Left ventricle myocardium superior (tissue), 1 donor: ENCODE measurements around the gene CACNA2D4. TPM values are rescaled to one million over a fixed set of nuclear protein-coding genes. Genes with fewer than 3 reads are reported as not detected.

Source experiments
- ATAC-seq: fragments of 200-7000 bp; cut with Tn5 transposase; one replicate; pipeline ENCODE4 v1.9.1; 2020; ENCODE audit warnings: mild to moderate bottlenecking, moderate library complexity
- DNase-seq: peaks from one replicate; pipeline ENCODE4 v3.0.0-alpha.2; 2020
- intact Hi-C: fragments of 100-400 bp; cut with micrococcal nuclease; formaldehyde crosslinking; loops from one replicate; pipeline ENCODE4 v1.11.0; 2022
- total RNA-seq: library from RNA; stranded (reverse); fragmentation: NEBNext Ultra II Directional; extraction: Animal tissue kit (Norgen Biotek cat#: 25700); gene quantifications from one replicate; pipeline ENCODE4 v1.2.1, GENCODE V29; 2021
- donor health status: DM: no; HTN: yes; CAD: no; lungs with severe emphysema.

Gene CACNA2D4
- total RNA-seq, 1 donor from 2014 or later, result 1.0 TPM

DNA sequence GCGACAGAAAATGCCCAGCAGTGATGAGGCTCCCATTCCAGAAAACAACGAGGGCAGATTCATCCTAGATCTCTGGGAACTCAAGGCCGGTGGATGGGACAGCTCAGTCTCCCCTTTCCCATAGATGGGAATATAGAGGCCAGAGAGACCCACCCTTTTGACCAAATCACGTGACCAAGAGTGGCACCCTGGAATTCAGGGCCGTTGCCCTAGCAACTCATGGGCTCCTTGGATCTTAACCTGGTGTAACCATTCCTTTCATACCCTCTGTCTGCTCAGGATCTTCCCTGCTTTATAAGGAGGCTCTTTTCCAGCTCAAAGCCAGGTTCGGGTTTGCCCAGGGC is 106.5 kb downstream of the CACNA2D4 start:
- DNase-seq, result no peak
- ATAC-seq, result no peak
- intact Hi-C loops, result no loop called here

DNA sequence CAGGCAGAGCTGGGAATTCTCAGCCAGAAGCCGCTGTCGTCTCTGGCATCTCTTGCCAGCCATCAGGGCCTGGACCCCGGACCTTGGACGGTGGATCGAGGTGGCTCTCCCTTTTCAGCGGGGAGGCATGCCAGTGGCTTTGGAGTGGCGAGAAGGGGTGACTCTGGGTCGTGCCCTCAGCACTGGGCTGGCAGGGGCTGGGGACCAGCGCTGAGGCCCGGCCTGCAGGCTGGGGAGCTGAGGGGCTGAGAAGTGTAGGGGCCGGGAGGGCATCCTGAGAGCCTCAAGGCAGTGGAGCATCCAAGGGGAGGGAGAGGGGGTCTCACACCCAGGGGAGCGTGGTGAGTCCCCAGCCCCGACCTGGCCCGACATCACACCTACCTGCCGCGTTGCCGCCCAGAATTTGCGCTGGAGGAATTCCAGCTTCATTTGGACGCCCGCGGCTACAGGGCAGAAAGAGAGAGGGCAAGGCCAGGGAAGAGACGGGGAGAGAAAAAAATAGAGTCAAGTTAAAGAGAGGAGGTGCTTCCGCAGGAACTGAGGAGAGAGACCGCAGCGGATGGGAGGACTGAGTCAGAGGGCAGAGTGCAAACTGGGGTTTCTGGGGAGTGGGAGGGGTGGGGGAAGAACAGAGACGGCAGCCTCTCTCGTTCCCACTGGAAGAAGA is 107.0 kb downstream of the CACNA2D4 start:
- intact Hi-C loops, result no loop called here
- DNase-seq (peak; percentile 29), ATAC-seq (peak; percentile 44)

DNA sequence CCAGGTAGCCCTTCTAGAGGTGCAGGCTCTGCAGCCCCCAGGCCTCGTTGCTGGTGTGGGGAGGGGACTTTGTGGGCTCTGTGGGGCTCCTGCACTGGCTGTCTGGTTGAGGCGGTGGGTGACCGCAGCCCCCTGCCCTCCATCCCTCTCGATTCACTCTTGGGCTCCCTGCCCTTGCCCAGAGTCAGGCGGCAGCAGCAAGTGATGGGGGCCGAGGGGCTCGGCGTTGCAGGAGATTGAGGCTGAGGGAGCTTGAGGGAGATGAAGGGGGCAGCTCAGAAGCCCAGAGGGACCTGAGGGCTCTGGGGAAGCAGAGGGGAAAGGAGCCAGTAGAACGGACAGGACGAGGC is 107.5 kb downstream of the CACNA2D4 start:
- intact Hi-C loops, result no loop called here
- peak; percentile 23 for DNase-seq
- ATAC-seq, result no peak

DNA sequence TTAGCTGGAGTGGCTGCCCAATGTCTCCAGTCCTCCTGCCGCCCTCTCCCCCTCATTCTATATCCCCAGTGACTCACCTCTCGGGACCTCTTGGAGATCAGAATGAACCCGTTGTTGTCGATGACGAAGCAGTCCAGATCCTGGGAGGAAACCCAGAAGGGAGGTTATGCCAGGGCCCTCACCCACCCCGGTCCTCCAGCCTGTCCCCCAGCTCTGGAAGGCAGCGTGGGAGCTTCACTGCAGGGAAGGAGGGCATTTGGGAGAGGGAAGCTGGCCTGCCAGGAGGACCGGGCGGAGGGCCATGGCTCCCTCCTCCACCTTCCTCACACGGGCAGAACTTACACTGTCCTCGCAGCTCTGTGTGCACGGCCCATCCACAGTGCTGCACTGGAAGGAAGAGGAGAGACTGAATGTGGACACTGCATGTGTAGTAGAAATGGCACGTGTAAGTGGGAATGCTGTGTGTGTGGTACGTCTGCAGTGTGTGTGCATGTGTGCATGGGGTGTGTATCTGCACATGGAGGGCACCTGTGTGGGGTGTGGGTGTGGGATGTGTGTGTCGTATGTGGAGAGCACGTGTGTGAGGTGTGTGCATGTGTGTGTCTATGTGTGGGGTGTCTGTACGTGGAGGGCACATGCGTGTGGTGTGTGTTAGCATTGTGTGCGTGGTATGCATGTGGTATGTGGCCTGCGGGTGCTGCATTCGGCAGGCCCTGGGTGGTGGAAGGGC is 108.1 kb downstream of the CACNA2D4 start:
- DNase-seq (peak; percentile 13), ATAC-seq (no peak)
- intact Hi-C loops, result no loop called here

DNA sequence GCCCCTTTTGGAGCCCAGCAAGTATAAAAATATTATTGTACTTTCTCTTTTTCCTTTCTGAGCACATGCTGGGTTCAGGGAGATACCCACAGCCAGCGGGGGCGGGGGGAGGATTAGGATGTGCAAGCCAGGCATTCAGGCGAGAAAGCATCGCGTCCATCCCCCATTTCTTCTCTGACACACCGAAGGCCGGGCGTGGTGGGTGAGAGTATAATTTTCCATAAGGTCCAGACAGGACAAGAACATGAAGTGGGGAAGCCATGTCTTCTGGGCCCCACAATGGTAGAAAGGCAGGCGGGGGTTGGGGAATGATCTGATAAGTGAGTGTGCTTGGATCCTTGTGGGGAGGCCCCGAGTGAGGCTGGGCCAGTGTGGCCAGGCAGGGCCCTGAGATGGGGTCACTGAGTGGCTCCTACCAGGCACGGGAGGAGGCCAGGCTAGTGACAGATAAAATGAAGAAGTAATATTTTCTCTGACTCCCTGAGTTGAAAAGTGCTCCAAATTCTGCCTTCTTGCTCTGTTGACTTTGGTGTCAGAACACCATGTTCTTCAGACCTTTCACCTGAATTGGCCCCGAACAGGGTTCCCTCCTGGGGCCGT is 108.8 kb downstream of the CACNA2D4 start:
- ATAC-seq (no peak), DNase-seq (peak; percentile 16)
- intact Hi-C loops, result loop anchor here (10.0 kb wide), 1 partner anchor 225 kb away; no protein-coding TSS in a partner anchor

DNA sequence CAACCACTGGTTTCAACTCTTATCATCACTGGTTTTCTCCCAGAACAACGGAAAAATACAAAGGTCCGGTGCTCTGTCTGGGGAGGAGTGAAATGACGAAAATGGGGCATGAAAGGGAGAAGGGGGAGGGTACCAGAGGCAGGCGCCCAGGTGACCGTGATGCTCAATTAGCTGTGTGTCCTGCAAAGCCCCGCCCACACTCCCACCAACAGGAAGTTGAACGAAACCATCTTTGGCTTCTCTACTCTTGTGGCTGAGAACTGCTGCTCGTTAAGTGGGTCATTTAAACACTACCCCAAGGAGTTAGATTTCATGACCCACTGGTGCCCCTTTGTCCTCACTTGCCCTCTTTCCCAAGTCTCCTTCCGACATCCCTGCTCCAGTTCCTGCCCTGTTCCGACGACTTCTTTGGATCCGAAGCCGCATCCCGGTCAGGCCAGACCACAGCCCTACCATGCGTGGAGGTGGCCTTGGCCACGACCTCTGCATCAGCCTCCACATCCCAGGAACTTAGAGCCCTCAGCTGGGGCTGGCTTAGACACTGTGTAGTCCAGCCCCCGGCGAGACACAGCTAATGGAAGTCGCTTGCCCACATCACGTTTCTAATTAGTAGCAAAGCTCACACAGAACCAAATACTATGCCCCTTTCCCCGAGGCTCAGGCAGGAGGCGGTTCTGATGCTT is 109.5 kb downstream of the CACNA2D4 start:
- no peak for ATAC-seq
- DNase-seq, result peak; percentile 11
- intact Hi-C loops, result loop anchor here (10.0 kb wide), 1 partner anchor 226 kb away; no protein-coding TSS in a partner anchor

DNA sequence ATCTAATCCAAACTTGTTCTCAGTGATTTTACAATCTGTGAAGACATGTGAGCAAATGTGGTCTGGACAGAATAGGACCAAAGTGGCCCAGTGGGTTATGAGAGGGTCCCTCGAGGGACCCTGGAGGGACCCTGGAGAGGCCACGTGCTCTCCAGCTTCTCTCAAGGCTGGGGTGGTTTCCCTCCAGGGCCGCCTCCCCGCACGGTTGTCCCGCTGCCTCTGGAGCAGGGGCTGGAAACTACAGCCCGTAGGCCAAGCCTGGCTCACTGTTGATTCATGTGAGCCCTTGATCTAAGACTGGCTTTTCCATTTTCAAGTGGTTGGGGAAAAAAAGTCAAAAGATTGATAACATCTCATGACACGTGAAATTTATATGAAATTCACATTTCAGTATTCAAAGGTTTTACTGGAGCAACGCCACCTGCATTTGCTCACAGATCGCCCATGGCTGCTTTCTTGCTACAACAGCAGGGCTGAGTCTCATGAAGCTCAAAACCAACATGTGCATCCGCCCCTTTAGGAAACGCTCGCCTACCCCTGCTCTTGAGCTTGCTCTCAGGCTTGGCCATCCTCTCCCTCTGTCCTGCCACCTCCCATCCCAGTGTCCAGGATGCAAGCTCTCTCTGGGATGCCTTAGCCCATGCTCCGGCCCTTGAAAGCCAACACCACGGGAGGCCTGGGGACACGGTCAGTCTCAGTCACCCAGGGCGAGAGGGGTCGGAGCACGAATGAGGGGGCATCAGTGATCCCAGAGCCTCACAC is 110.2 kb downstream of the CACNA2D4 start:
- intact Hi-C loops, result loop anchor here (10.0 kb wide), 1 partner anchor 227 kb away; no protein-coding TSS in a partner anchor
- DNase-seq, result no peak
- no peak for ATAC-seq

DNA sequence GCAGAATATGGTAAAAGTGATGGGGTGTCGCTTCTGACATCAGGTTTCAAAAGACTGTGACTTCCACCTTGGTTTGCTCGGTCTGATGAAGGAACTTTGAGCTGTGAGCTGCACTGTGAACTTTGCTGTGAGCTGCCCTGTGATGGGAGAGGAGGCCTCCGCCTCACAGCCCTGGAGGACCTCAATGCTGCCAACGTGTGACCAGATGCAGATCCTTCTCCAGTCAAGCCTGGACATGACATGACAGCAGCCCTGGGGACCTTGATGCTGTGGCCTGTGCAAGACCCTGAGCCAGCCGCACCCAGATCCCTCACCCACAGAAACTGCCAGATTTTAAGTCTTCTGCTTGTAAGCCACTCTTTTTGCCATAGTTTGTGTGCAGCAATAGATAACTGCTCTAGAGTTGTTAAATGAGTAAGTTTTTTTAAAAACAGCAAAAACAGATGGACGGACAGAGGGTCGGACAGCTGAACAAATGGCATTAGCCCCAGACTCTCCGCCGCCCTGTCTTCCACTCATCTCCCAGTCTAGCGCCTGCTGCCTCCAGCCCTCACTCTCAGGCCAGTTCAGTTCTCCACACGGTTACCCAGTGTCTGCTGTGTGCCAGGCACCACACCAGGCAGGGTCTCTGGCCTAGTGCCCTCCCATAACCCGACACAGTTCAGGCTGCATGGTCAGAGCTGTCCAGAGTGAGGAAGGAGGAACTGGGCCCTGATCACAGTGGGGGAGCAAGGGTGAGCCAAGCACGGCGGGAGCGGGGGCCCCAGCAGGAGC is 111.2 kb downstream of the CACNA2D4 start:
- ATAC-seq (no peak), DNase-seq (no peak)
- intact Hi-C loops, result loop anchor here (10.0 kb wide), 1 partner anchor 228 kb away; no protein-coding TSS in a partner anchor

DNA sequence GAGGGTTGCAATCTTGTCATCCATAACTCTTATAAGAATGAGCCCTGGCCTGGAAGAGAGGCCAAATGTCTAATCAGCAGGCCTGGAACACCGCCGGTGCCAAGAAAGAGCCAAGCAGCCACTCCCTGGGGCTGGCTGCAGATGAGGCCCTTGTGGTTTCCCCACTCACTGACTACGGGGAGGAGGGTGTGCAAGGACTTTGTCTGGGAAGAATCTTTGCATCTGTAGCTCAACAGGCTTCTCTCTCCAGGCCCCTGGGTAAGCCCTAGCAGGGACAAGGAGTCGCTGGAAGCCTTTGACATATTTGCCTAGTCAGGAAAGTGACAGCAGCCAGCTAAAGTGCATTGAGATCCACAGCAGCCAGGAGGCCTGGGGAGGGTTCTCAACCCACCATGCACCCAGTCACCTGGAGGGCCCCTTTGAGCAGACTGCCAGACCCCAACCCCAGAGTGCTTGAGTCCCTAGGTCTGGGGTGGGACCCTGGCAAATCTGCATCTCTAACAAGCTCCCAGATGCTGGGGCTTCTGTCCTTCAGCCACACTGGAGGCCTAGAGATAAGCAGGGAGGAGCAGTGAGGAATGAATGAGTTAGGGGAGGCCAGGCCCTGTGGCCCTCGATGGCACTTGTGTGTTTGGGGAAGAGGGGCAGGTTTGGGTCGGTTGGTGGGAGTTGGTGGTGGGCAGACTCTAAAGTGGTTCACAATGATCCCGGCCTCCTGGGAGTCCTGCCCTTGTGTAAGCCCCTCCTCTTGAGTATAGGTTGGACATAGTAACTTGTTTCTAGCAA is 112.0 kb downstream of the CACNA2D4 start:
- intact Hi-C loops, result loop anchor here (10.0 kb wide), 1 partner anchor 228 kb away; no protein-coding TSS in a partner anchor
- peak; percentile 74 for ATAC-seq

DNA sequence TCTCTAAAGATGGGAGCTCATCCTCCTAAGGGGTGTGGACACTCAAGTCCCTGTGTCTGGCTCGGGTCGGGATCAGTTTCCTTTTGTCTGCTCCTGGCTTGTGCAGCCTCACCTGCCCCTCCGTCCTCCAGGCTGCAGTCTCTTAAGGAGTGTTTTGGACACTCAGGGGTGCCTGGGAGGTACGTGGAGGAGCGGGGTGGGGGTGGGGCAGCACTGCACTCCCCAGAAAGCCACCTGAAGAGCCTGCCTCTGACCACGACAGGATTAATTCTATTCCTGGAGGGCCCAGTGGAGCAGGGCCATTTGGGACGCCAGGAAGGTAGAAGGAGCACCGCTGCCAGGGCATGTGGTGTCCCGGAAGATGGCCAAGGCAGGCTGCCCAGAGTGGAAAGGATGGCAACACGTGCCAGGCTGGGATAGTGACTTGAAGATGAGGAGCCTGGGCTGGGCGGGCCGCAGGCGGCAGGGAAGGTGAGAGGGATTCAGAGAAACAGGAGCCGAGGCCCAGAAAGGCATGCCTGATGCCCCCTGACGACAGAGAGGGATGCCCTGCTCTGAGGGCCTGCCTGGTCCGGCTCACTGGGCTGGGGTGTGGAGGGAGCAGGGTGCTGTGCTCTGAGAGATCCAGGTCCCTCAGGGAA is 112.9 kb downstream of the CACNA2D4 start:
- intact Hi-C loops, result loop anchor here (10.0 kb wide), 1 partner anchor 229 kb away; no protein-coding TSS in a partner anchor
- DNase-seq (peak; percentile 73), ATAC-seq (peak; percentile 79)

More for the DNA sequence above, 112.0 kb downstream of the CACNA2D4 start:
- peak; percentile 66 for DNase-seq

DNA sequence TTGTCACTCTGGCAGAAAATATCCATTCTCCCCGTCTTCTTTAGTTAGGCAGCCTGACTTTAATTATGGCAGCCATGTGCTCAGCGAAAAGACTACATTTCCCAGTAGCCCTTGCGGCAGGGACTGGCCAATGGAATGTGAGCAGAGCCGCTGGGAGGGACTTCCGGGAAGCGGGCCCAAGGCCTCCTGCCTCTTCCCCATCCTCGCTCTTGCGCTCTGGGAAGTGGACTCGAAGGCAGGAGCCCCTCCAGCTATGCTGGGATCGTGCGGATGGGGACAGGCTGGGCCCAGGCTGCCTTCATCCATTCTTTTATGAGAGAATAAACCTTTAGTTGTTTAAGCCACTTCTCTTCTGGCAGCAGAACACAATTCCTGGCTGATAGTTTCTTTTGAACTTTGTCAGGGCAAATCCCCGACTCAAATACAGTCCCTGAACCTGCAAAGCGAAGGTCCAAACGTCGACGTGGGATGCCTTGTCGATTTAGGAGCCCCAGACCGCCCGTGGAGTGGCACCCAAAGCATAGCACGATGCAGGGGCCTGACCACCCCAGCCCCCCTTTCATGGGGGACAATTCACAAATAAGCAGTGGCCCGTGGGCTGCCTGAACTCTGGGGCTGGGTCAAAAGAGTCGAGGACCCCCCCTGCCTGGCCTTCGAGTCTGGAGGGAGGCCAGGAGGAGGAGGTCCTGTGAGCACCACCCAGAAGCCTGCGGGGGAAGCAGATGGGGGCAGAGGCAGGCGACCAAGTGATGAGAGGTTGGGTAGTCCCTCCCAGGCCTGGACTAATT is 113.7 kb downstream of the CACNA2D4 start:
- intact Hi-C loops, result loop anchor here (10.0 kb wide), 1 partner anchor 230 kb away; no protein-coding TSS in a partner anchor
- peak; percentile 78 for ATAC-seq
- DNase-seq, result peak; percentile 91

DNA sequence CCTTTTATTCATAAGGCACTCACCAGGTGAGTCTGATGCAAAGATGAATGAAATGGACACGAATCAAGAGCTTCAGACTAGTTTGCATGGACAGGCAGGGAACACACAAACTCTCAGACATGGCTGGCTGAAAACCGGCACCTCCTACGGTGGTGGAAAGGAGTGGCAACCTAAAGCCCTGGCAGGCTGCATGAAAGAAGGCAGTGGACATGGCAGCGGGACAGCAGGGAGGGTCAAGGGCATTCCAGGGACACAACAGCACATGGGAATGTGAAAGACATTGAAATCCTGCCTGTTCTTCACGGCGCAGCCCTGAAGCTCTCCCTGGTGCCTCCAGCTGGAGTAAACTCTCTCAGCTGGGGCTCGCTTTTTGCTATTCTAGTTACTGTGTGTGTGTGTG is 114.7 kb downstream of the CACNA2D4 start:
- ATAC-seq (peak; percentile 4), DNase-seq (no peak)
- intact Hi-C loops, result loop anchor here (10.0 kb wide), 1 partner anchor 231 kb away; no protein-coding TSS in a partner anchor

DNA sequence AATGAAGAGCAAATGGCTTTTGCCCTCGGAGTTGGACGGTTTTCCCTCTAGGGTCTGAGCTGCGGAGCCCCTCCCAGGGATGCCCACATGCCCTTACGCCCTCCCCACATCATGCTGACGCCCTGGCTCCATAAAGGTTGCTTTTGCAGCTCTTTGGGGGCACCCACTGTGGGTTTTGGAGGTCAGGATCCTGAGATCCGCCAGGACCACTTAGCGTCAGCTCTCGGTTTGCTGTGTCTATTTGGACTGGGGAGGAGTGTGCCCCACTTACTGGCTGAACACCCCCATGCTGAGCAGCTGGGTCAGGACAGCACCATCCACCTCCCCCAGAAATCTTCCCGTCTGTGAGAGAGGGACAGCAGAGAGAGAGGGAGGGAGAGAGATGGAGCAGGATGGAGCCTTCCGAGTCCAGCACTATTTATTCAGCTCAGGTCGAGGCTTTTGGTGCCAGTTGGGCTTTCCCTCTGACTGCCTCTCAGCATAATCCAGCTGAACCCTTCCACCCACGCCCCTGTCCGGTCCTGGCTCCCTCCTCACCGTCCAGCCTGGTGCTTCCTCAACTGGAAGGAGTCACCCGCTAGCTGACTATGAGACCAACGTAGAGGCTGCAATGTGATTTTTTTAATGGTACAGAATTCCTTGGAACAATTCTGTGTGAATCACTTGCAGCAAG is 117.0 kb downstream of the CACNA2D4 start:
- ATAC-seq, result no peak
- DNase-seq, result no peak
- intact Hi-C loops, result loop anchor here (10.0 kb wide), 1 partner anchor 233 kb away; no protein-coding TSS in a partner anchor

DNA sequence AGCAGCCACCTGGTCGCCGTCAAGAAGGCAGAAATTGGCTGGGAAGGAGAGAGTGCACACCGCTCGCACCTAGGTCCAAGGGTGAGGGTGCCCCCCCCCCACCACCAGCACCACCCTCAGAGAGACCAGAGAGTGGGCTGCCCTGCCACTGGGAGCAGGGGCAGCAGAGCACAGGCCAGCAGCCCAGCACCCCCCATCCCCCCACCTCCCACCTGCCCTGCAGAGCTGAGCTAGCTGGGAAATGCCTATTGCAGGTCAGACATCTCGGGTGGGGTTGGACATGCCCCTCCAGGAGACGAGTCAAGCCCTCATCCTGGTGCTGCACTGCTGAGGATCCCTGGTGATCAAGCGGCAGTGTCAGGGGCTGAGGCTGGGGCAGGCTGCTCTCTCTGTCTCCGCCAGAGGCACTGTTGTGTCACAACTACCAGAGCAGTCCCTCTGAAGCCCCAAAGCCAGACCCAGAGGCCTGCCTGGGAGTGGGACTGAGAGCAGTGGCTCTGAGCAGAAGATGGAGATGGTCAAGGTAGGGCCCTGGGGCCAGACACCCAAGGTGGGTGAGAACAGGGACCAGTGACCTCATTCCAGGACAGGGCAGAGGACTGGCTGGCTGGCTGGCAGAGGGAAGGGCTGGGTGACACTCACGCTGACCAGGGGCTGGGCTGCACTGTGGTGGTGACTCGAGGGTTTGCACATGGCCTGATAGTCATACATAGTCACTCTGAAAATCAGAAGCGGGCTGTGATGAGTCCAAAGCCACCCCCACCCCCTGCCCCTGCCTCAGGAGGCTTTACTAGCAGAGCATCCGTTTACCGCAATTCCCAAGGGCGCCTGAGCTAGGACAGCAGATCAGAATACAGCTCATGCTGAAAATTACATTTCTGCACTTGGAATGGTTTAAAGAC is 117.8 kb downstream of the CACNA2D4 start:
- intact Hi-C loops, result loop anchor here (10.0 kb wide), 1 partner anchor 234 kb away; no protein-coding TSS in a partner anchor
- DNase-seq, result peak; percentile 63

More for the DNA sequence above, 117.8 kb downstream of the CACNA2D4 start:
- ATAC-seq, result no peak
